GM12878 (cell line): Measurements from ENCODE around the gene ALOXE3. TPM values are rescaled to one million over a fixed set of nuclear protein-coding genes. Genes with fewer than 3 reads are reported as not detected.

Source experiments
- ATAC-seq: fragments of 200-7000 bp; cut with Tn5 transposase; 3 replicates; pipeline ENCODE4 v1.9.1; 2020; ENCODE audit warnings: mild to moderate bottlenecking, moderate library complexity
- BruUV-seq: library from RNA; stranded (reverse); fragments of 400-500 nt; replicated peaks from 2 replicates; lab custom pipeline; 2021; lab: Mats Ljungman, UMichigan
- CTCF ChIA-PET: fragments of 300-600 bp; sonication (Branson Sonifier 250); formaldehyde crosslinking; extraction: SDS; loops from one replicate; lab custom pipeline; 2021; ENCODE audit warnings: inconsistent platforms; lab: Yijun Ruan, JAX
- POLR2A ChIA-PET: fragments of 350-600 bp; formaldehyde crosslinking; extraction: SDS; loops from one replicate; lab custom pipeline; 2021; ENCODE audit warnings: inconsistent platforms; lab: Charles Lee
- RAD21 ChIA-PET: fragments of 300-600 bp; sonication (Branson Sonifier 250); formaldehyde crosslinking; loops from one replicate; lab custom pipeline; 2023; ENCODE audit warnings: antibody characterized with exemption; ENCODE audit not compliant: unreplicated experiment; lab: Charles Lee
- SMC1A ChIA-PET: fragments of 300-600 bp; sonication (Branson Sonifier 250); formaldehyde crosslinking; loops from one replicate; lab custom pipeline; 2023; ENCODE audit not compliant: unreplicated experiment, uncharacterized antibody; lab: Charles Lee
- DNase-seq: peaks from one replicate; pipeline ENCODE4 v3.0.0-alpha.2; 2011; ENCODE audit warnings: low read depth, low spot score
- FAIRE-seq: peaks from 3 replicates; lab custom pipeline; 2011; peaks lifted over from hg19 to GRCh38; lab: Jason Lieb, UNC
- H2AFZ ChIP-seq: 2 replicates; pipeline ENCODE4 v1.6.0; 2011; ENCODE audit warnings: low read depth, low read length, control low read depth; ENCODE audit not compliant: control insufficient read depth
- H3K27ac ChIP-seq: 2 replicates; pipeline ENCODE4 v1.5.1; 2011; ENCODE audit warnings: control low read depth; ENCODE audit not compliant: control insufficient read depth, insufficient read depth
- H3K27me3 ChIP-seq, 2 experiments: replicated peaks in 1 of 2; 2 replicates each; pipeline versions ENCODE4 v1.6.0 to v1.6.1; 2011; ENCODE audit warnings: low read length in 1 of 2; ENCODE audit not compliant: control insufficient read depth in 2 of 2, insufficient read depth in 2 of 2
- H3K36me3 ChIP-seq, 2 experiments: 2 replicates each; pipeline ENCODE4 v1.5.1; 2011; ENCODE audit warnings: low read length in 1 of 2; ENCODE audit not compliant: control insufficient read depth in 2 of 2, insufficient read depth in 2 of 2
- H3K4me1 ChIP-seq: 2 replicates; pipeline ENCODE4 v1.6.1; 2011; ENCODE audit warnings: mild to moderate bottlenecking, low read length, moderate library complexity, mixed read lengths; ENCODE audit not compliant: control insufficient read depth, insufficient read depth
- H3K4me2 ChIP-seq: 2 replicates; pipeline ENCODE4 v1.6.0; 2011; ENCODE audit warnings: control low read depth; ENCODE audit not compliant: control insufficient read depth, insufficient read depth
- H3K4me3 ChIP-seq: fragments of 200-600 bp; sonication (generic); 2 replicates; pipeline ENCODE4 v1.5.1; 2016
- H3K79me2 ChIP-seq: 2 replicates; pipeline ENCODE4 v1.6.0; 2011; ENCODE audit warnings: low read length; ENCODE audit not compliant: control insufficient read depth, insufficient read depth
- H3K9ac ChIP-seq: 2 replicates; pipeline ENCODE4 v1.8.0; 2011; ENCODE audit warnings: low read length, control low read depth, mixed read lengths; ENCODE audit not compliant: control insufficient read depth, insufficient read depth
- H3K9me3 ChIP-seq: replicated peaks from 3 replicates; pipeline ENCODE4 v1.5.1; 2011; ENCODE audit warnings: mild to moderate bottlenecking, low read length; ENCODE audit not compliant: control insufficient read depth, insufficient read depth
- H4K20me1 ChIP-seq: 2 replicates; pipeline ENCODE4 v1.6.0; 2011; ENCODE audit not compliant: control insufficient read depth, insufficient read depth
- BRCA1 ChIP-seq: IDR thresholded peaks from 2 replicates; pipeline ENCODE4 v1.6.1; 2011; ENCODE audit warnings: low read depth, low read length, improper control_type of control experiment
- CHD2 ChIP-seq: IDR thresholded peaks from 2 replicates; pipeline ENCODE4 v1.6.1; 2011; ENCODE audit warnings: low read depth, low read length, improper control_type of control experiment, borderline replicate concordance
- FOXM1 ChIP-seq: IDR thresholded peaks from 2 replicates; pipeline ENCODE4 v1.6.1; 2012; ENCODE audit warnings: low read depth, mild to moderate bottlenecking, inconsistent platforms, low read length, moderate library complexity
- GABPA ChIP-seq: IDR thresholded peaks from 2 replicates; pipeline ENCODE4 v1.6.1; 2014; ENCODE audit warnings: antibody characterized with exemption, low read depth, mild to moderate bottlenecking, inconsistent platforms
- HSF1 ChIP-seq: fragments of 150-350 bp; IDR thresholded peaks from 2 replicates; pipeline ENCODE4 v1.6.1; 2014; ENCODE audit warnings: mild to moderate bottlenecking, low read depth, low read length
- KAT2A ChIP-seq: conservative IDR thresholded peaks from 2 replicates; pipeline ENCODE4 v1.6.1; 2011; ENCODE audit warnings: low read depth, low read length; ENCODE audit not compliant: control insufficient read depth
- MEF2B ChIP-seq: fragments of 450-650 bp; IDR thresholded peaks from 2 replicates; pipeline ENCODE4 v1.6.1; 2018; ENCODE audit warnings: mild to moderate bottlenecking, moderate library complexity; ENCODE audit not compliant: partially characterized antibody, poor library complexity, severe bottlenecking
- PAX5 ChIP-seq: IDR thresholded peaks from 2 replicates; pipeline ENCODE4 v1.6.1; 2011; ENCODE audit warnings: low read depth, low read length, borderline replicate concordance
- SREBF1 ChIP-seq: IDR thresholded peaks from 2 replicates; pipeline ENCODE4 v1.6.1; 2012; ENCODE audit warnings: mild to moderate bottlenecking, low read length
- SREBF2 ChIP-seq: IDR thresholded peaks from 2 replicates; pipeline ENCODE4 v1.6.1; 2012; ENCODE audit warnings: mild to moderate bottlenecking, low read length
- WGBS: methylation state at CpG from one replicate; pipeline ENCODE4 v1.1.6; 2016; ENCODE audit warnings: low lambda C conversion rate; ENCODE audit not compliant: insufficient replicate concordance, insufficient coverage; ENCODE audit errors: missing lambda C conversion rate; 5-methylcytosine and 5-hydroxymethylcytosine counted together
- in situ Hi-C: fragments of 300-500 bp; cut with MboI; formaldehyde crosslinking; loops from 9 replicates; pipeline ENCODE4 v1.14.3; 2018; ENCODE audit warnings: mixed read lengths
- intact Hi-C: fragments of 100-400 bp; cut with micrococcal nuclease; formaldehyde crosslinking; loops from one replicate; pipeline ENCODE4 v1.14.2; 2022; ENCODE audit not compliant: unreplicated experiment
- polyA plus RNA-seq, 11 experiments: library from polyadenylated mRNA; depleted of rRNA in 4 of 11; unstranded in 6 of 11; stranded (reverse) in 5 of 11; fragments of >200 nt; fragmentation: Nextera tagmentation in 4 of 11; fragmentation: Illumina TruSeq in 1 of 11; extraction: Ambion mirVana in 4 of 11; extraction: Trizol in 1 of 11; gene quantifications; 1 replicate in 1 of 11; 2 replicates in 10 of 11; pipeline versions ENCODE4 v1.2.1 to v1.2.3, GENCODE V29; 2011 to 2016; ENCODE audit warnings: inconsistent platforms in 2 of 11, missing spikeins in 2 of 11, low read depth in 1 of 11
- total RNA-seq, 4 experiments: library from RNA; depleted of rRNA in 3 of 4; stranded (reverse); fragments of >200 nt in 3 of 4; fragmentation: Illumina TruSeq in 1 of 4; extraction: Trizol in 1 of 4; gene quantifications; 2 replicates each; pipeline versions ENCODE4 v1.2.1 to v1.2.3, GENCODE V29; 2013 to 2021
- TF ChIP-seq, protein P1 (sequence below): IDR thresholded peaks from 2 replicates; pipeline ENCODE4 v1.6.1; 2012; ENCODE audit warnings: improper control_type of control experiment, low read depth, low read length; ENCODE audit not compliant: insufficient replicate concordance
- TF ChIP-seq, protein P2 (sequence below): IDR thresholded peaks from 2 replicates; pipeline ENCODE4 v1.6.1; 2011; ENCODE audit warnings: borderline replicate concordance, low read depth, mild to moderate bottlenecking, moderate library complexity, low read length; ENCODE audit not compliant: insufficient read depth, poor library complexity, severe bottlenecking

Gene ALOXE3
- total and polyA plus RNA-seq, 10 of the 15 experiments (the other 5 are each of a cell fraction or from before 2014, with no cell fraction given), result 0.04 TPM; not detected in 9

GRCh38 chr17:8159032-8159400 lies 40.7 kb upstream of the ALOXE3 start:
- in situ Hi-C loops (no loop called here), intact Hi-C loops (no loop called here)
- RAD21 ChIA-PET, result interaction anchor here (0.7 to 2.4 kb wide), 10 partner anchors 15 to 141 kb away, joined by 3 to 16 read pairs (median 4); partner anchors contain the start of gene HES7
- no peak overlapping the region for H2AFZ ChIP-seq
- H3K79me2 ChIP-seq, result peaks cover 26% of the 10 kb centered on the region
- no peak overlapping the region for H3K9ac ChIP-seq
- no peak for ATAC-seq
- no peaks in the 10 kb centered on the region for H3K27me3 ChIP-seq
- H3K4me1 ChIP-seq, result peaks cover 30% of the 10 kb centered on the region
- no TSS peak for BruUV-seq
- no peak for DNase-seq
- no peaks in the 10 kb centered on the region for H4K20me1 ChIP-seq
- no peak overlapping the region for H3K4me2 ChIP-seq
- no peak overlapping the region for H3K4me3 ChIP-seq
- no peaks in the 10 kb centered on the region for H3K9me3 ChIP-seq
- no peak for TF ChIP-seq SREBF1
- no peak for TF ChIP-seq FOXM1
- no peak for TF ChIP-seq CHD2
- no peak for TF ChIP-seq KAT2A
- TF ChIP-seq, protein P1, sequence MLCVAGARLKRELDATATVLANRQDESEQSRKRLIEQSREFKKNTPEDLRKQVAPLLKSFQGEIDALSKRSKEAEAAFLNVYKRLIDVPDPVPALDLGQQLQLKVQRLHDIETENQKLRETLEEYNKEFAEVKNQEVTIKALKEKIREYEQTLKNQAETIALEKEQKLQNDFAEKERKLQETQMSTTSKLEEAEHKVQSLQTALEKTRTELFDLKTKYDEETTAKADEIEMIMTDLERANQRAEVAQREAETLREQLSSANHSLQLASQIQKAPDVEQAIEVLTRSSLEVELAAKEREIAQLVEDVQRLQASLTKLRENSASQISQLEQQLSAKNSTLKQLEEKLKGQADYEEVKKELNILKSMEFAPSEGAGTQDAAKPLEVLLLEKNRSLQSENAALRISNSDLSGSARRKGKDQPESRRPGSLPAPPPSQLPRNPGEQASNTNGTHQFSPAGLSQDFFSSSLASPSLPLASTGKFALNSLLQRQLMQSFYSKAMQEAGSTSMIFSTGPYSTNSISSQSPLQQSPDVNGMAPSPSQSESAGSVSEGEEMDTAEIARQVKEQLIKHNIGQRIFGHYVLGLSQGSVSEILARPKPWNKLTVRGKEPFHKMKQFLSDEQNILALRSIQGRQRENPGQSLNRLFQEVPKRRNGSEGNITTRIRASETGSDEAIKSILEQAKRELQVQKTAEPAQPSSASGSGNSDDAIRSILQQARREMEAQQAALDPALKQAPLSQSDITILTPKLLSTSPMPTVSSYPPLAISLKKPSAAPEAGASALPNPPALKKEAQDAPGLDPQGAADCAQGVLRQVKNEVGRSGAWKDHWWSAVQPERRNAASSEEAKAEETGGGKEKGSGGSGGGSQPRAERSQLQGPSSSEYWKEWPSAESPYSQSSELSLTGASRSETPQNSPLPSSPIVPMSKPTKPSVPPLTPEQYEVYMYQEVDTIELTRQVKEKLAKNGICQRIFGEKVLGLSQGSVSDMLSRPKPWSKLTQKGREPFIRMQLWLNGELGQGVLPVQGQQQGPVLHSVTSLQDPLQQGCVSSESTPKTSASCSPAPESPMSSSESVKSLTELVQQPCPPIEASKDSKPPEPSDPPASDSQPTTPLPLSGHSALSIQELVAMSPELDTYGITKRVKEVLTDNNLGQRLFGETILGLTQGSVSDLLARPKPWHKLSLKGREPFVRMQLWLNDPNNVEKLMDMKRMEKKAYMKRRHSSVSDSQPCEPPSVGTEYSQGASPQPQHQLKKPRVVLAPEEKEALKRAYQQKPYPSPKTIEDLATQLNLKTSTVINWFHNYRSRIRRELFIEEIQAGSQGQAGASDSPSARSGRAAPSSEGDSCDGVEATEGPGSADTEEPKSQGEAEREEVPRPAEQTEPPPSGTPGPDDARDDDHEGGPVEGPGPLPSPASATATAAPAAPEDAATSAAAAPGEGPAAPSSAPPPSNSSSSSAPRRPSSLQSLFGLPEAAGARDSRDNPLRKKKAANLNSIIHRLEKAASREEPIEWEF, result no peak
- no peak for TF ChIP-seq GABPA
- no peak for TF ChIP-seq MEF2B
- TF ChIP-seq BRCA1, result no peak
- no peak for TF ChIP-seq PAX5
- no peak for TF ChIP-seq HSF1
- no peak for TF ChIP-seq SREBF2
- TF ChIP-seq, protein P2, sequence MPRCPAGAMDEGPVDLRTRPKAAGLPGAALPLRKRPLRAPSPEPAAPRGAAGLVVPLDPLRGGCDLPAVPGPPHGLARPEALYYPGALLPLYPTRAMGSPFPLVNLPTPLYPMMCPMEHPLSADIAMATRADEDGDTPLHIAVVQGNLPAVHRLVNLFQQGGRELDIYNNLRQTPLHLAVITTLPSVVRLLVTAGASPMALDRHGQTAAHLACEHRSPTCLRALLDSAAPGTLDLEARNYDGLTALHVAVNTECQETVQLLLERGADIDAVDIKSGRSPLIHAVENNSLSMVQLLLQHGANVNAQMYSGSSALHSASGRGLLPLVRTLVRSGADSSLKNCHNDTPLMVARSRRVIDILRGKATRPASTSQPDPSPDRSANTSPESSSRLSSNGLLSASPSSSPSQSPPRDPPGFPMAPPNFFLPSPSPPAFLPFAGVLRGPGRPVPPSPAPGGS, result no peak
- WGBS, result 22% methylated on average over 2 of the region's 3 CpGs
- SMC1A ChIA-PET, result interaction anchor here (0.9 to 5.1 kb wide), 9 partner anchors 20 to 101 kb away, joined by 3 to 42 read pairs (median 6); partner anchors contain the start of genes ALOXE3 and HES7
- no peak overlapping the region for H3K27ac ChIP-seq
- peaks cover 0 to 5% of the 10 kb centered on the region in 2 experiments; a peak in 1 of 4 replicates for H3K36me3 ChIP-seq
- POLR2A ChIA-PET, result interaction anchor here (1.1 to 7.5 kb wide), 4 partner anchors 21 to 64 kb away, joined by 5 to 71 read pairs (median 8); partner anchors contain the start of gene BORCS6
- no peak for FAIRE-seq
- CTCF ChIA-PET, result interaction anchor here (0.7 to 5.3 kb wide), 17 partner anchors 8 to 142 kb away, joined by 3 to 46 read pairs (median 6); partner anchors contain the start of genes ALOXE3 and HES7
